Stimulated activated CD8-positive, alpha-beta memory T cell treated with anti-CD3 and anti-CD28 coated beads, Interleukin-12 subunit alpha, Interleukin-12 subunit beta, amount 100 ng/mL, for 24 hours (primary cell): ENCODE measurements around the gene TRIM24.
"Not testable (repeated sequence)": the region's sequence is repeated elsewhere in the genome, so short reads cannot be mapped to it uniquely, and the experiment has no call there.

Experiments used
- DNase-seq: peaks from one replicate; pipeline ENCODE4 v3.0.0-alpha.2; 2020; ENCODE audit errors: extremely low read depth

The TRIM24 gene

GRCh38 chr7:138460176-138460648, at the start of gene TRIM24:
Gene TRIM24 (plus strand): TSS chr7:138460259. CDS start chr7:138460549, 290 bp downstream.
- no peak for DNase-seq

DNA sequence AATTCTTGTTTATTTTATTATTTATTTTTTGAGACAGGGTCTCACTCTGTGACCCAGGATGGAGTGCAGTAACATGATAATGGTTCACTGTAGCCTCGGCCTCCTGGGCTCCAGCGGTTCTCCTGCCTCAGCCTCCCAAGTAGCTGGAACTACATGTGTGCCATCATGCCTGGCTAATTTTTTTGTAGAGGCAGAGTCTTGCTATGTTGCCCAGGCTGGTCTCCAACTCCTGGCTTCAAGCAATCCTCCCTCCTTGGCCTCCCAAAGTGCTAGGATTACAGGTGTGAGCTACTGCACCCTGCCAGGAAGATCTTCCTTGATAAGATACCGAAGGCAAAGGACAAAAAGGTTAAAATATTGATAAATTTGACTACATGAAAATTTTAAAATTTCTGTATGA, 48.0 kb upstream of the TRIM24 start:
- not testable (repeated sequence) for DNase-seq

- DNase-seq, result not testable (repeated sequence)
Measured at GRCh38 chr7:138412921-138413320, 47.1 kb upstream of the TRIM24 start.

DNA sequence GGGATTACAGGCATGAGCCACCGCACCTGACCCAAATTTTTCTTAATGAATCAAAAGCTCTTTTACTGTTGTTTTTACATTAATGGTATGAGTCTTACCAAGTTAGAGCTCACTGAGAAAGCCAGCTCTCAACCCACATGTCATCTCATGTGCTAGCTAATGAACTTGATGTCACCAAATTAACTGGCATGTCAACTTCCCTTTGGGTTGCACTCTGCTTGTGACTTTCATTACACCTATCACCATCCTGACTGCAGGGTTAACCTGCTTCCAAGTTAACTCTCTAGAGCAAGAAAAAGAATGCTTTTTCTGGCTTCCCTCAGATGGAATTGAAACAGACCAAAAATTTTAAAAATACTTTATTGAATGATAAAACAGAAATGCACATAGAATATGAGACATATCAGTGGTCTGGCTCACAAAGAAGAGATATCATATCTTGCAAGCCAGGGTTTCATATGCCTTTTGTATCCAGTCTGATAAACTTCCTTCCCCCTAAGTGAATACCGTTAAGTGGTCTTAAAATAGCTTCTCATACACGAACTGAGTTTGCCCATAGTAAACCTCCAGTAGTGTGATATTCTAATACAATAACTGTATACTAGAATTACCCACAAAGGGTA, 42.9 kb upstream of the TRIM24 start:
- DNase-seq, result no peak

DNA sequence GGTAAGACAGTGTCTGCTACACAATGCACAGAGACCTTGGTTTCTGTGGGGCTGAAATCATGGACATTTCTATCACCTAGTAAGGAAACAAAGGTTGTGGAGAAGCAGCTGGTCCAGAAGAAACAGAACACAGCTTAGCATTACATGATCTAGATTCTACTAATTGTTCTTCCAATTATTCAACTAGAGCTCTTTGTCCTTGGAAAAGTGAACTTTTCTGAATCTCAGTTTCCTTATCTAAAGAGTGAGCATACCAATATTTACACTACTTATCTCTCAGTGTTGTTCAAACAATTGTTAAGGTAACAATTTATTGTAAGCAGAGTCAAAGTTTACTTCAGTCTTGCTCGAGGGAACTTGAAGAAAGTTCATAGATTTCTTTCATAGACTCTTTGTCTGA, 42.3 kb upstream of the TRIM24 start:
- DNase-seq, result no peak

DNA sequence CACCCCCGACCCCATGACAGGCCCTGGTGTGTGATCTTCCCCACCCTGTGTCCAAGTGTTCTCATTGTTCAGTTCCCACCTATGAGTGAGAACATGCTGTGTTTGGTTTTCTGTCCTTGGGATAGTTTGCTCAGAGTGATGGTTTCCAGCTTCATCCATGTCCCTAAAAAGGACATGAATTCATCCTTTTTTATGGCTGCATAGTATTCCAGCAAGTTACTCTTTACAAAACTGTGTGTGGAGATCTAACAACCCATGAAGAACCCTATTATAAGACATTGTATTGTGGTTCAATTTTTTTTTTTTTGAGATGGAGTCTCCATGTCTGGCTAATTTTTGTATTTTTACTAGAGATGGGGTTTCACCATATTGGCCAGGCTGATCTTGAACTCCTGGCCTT, 41.7 kb upstream of the TRIM24 start:
- DNase-seq, result not testable (repeated sequence)

GRCh38 chr7:138425026-138425425, 35.0 kb upstream of the TRIM24 start:
- no peak for DNase-seq

DNA sequence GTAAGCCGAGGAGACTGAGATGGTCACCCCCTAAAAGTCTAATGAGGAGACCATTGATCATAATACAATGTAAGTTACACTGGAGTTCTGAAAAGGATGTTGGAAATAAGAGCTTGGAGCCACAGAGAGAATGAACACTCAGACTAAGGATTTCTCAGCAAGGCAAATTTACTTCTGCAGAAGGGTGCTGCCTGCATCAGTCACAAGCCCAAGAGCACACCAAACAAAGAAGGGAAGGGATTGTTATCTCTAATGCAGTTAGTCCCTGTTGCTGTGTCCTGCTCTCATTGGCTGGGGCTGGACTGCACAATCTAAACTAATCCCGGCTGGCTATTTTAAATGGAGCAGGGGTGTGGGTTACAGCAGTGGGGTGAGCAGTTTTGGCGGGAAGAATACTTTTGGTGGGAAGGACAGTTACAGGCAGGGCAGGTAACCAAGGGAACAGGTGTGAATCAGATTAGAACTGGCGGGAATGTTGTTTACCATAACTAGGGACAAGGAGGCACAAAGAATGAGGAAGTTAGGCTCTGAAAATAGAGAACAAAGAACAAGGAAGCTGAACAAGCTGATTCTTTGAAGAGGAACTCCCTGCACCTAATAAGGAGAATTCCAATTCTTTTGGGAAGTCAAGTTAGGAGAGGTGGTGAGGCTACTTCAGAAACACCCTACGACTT, 30.3 kb upstream of the TRIM24 start:
- DNase-seq, result no peak

DNA sequence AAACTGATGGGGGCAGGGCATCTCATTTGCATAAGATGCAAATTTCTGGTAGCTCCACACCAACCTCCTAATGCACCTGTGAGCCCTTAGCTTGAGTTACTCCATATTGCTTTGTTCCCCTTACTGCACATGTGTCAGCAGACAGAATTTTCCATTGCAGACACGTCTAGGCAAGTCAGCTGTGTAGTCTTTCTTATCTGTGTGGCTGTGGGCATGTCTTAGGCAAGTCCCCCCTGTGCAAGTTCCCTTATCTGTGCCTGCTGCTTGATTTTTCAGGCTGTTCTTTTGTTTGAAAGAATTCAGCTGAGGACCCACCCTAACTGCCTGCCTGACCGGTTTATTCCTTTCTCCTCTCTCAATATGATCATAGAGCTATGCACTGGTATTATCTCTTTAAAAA, 28.5 kb upstream of the TRIM24 start:
- no peak for DNase-seq

GRCh38 chr7:138433583-138434443, 26.2 kb upstream of the TRIM24 start:
- DNase-seq, result no peak

DNA sequence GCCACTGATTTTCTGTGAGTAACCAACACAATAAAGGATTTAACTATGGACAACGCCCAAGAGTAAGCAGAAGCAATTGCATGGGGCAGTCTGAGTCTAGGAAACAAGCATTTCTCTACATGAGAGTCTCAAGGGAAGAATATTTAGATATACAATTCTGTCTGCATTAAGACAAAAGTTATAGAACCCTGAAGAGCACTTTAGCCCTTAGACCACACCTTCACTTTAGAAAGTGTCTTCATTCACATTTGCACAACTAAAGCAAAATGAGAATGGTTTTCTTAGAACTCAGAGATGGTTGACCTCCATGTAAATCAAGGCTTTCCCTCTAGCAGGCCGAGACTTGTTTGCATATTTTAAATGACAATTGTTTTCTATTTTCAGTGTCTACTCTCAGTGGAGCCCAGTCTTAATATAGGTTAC, 25.5 kb upstream of the TRIM24 start:
- DNase-seq, result no peak

DNA sequence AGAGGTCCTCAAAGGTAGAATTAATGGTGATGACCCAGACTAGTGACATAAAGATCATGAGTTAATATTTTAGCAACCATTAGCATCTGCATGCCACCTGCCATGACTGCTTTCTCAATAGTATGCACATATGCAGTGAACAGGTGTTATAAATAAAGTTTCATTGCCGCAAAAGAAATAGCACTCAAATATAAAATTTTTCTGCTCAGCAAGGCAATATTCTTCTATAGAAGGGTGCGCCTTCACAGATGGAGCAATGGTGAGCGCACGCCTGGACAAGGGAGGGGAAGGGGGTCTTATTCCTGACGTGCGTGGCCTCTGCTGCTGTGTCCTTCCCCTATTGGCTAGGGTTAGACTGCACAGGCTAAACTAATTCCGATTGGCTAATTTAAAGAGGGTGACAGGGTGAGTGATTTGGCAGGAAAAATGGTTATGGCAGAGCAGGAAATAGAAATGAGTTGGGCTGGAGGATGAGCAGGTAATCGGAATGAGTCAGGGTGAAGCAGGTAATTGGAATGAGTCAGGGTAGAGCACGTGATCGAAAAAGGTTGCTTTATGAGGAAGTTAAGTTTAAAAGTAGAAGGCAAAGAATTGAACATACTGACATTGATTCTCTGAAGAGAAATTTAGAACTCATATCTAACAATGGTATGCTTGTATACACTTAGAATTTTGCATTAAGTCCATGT, 24.7 kb upstream of the TRIM24 start:
- DNase-seq, result no peak

GRCh38 chr7:138436388-138436787, 23.7 kb upstream of the TRIM24 start:
- DNase-seq, result no peak

GRCh38 chr7:138440460-138440859, 19.6 kb upstream of the TRIM24 start:
- DNase-seq, result no peak

GRCh38 chr7:138442822-138443221, 17.2 kb upstream of the TRIM24 start:
- DNase-seq, result no peak

- no peak for DNase-seq
Measured at GRCh38 chr7:138449580-138449979, 10.5 kb upstream of the TRIM24 start.

GRCh38 chr7:138455609-138456008, 4.5 kb upstream of the TRIM24 start:
- DNase-seq, result no peak

DNA sequence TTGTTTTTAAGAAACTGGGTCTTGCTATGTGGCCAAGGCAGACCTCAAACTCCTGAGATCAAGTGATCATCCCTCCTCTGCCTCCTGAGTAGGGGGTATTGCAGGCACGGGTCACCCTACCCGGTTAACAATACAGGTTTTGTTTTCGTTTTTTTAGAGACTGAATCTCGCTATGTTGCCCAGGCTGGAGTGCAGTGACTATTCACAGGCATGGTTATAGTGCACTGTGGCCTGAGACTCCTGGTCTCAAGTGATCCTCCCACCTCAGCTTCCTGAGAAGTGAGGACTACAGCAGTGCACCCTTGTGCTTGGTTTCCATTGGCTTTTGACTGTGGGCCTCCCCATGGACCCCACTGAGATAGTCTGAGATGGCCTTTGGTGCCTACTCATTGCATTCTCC, 3.8 kb upstream of the TRIM24 start:
- DNase-seq, result no peak

GRCh38 chr7:138458576-138459412, 1.3 kb upstream of the TRIM24 start:
- DNase-seq, result no peak

DNA sequence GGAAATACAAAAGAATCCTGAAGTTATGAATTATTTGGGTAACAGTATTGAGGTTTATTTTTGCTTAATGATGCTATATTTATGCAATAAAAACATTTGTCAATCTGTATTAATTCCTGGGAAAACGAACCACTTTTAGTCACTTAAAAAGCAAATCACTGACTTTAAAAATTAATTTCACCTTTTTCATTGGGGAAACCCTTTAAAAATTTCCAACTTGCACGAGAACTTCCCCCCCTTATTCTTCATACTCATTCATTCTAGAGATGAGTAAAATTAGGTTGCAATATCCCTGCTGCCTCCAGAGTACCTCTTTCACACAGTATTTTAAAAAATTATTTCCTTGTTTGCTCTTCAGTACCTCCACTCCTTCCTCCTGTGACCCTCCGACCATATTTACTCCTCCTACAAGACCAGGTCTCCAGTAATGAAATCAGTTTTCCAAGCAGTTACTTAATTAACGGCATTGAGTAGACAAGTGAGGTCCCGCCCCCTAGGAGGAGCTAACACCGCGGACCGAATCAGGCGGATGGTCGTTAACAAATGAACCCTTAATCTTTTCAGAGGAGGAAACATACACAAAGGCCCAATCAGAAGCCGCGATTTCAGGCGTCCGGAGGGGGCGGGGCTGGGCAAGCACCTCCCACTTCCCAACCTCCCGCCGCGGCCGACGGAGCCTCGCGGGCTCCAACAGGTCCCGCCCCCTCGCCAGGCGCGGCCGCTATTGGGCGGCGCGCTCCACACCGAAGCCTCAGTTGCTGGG, 465 bp upstream of the TRIM24 start:
- peak; percentile 94 for DNase-seq
